GM12878 (cell line): ENCODE data around the gene BBOX1. TPM values are rescaled to one million over a fixed set of nuclear protein-coding genes. Genes with fewer than 3 reads are reported as not detected.

Source experiments
- ATAC-seq: fragments of 200-7000 bp; cut with Tn5 transposase; 3 replicates; pipeline ENCODE4 v1.9.1; 2020; ENCODE audit warnings: mild to moderate bottlenecking, moderate library complexity
- BruUV-seq: library from RNA; stranded (reverse); fragments of 400-500 nt; replicated peaks from 2 replicates; lab custom pipeline; 2021; lab: Mats Ljungman, UMichigan
- CTCF ChIA-PET: fragments of 300-600 bp; sonication (Branson Sonifier 250); formaldehyde crosslinking; extraction: SDS; loops from one replicate; lab custom pipeline; 2021; ENCODE audit warnings: inconsistent platforms; lab: Yijun Ruan, JAX
- POLR2A ChIA-PET: fragments of 350-600 bp; formaldehyde crosslinking; extraction: SDS; loops from one replicate; lab custom pipeline; 2021; ENCODE audit warnings: inconsistent platforms; lab: Charles Lee
- RAD21 ChIA-PET: fragments of 300-600 bp; sonication (Branson Sonifier 250); formaldehyde crosslinking; loops from one replicate; lab custom pipeline; 2023; ENCODE audit warnings: antibody characterized with exemption; ENCODE audit not compliant: unreplicated experiment; lab: Charles Lee
- SMC1A ChIA-PET: fragments of 300-600 bp; sonication (Branson Sonifier 250); formaldehyde crosslinking; loops from one replicate; lab custom pipeline; 2023; ENCODE audit not compliant: unreplicated experiment, uncharacterized antibody; lab: Charles Lee
- DNase-seq: peaks from one replicate; pipeline ENCODE4 v3.0.0-alpha.2; 2011; ENCODE audit warnings: low read depth, low spot score
- FAIRE-seq: peaks from 3 replicates; lab custom pipeline; 2011; peaks lifted over from hg19 to GRCh38; lab: Jason Lieb, UNC
- H2AFZ ChIP-seq: 2 replicates; pipeline ENCODE4 v1.6.0; 2011; ENCODE audit warnings: low read depth, low read length, control low read depth; ENCODE audit not compliant: control insufficient read depth
- H3K27ac ChIP-seq: 2 replicates; pipeline ENCODE4 v1.5.1; 2011; ENCODE audit warnings: control low read depth; ENCODE audit not compliant: control insufficient read depth, insufficient read depth
- H3K27me3 ChIP-seq, 2 experiments: replicated peaks in 1 of 2; 2 replicates each; pipeline versions ENCODE4 v1.6.0 to v1.6.1; 2011; ENCODE audit warnings: low read length in 1 of 2; ENCODE audit not compliant: control insufficient read depth in 2 of 2, insufficient read depth in 2 of 2
- H3K36me3 ChIP-seq, 2 experiments: 2 replicates each; pipeline ENCODE4 v1.5.1; 2011; ENCODE audit warnings: low read length in 1 of 2; ENCODE audit not compliant: control insufficient read depth in 2 of 2, insufficient read depth in 2 of 2
- H3K4me1 ChIP-seq: 2 replicates; pipeline ENCODE4 v1.6.1; 2011; ENCODE audit warnings: mild to moderate bottlenecking, low read length, moderate library complexity, mixed read lengths; ENCODE audit not compliant: control insufficient read depth, insufficient read depth
- H3K4me2 ChIP-seq: 2 replicates; pipeline ENCODE4 v1.6.0; 2011; ENCODE audit warnings: control low read depth; ENCODE audit not compliant: control insufficient read depth, insufficient read depth
- H3K4me3 ChIP-seq: fragments of 200-600 bp; sonication (generic); 2 replicates; pipeline ENCODE4 v1.5.1; 2016
- H3K79me2 ChIP-seq: 2 replicates; pipeline ENCODE4 v1.6.0; 2011; ENCODE audit warnings: low read length; ENCODE audit not compliant: control insufficient read depth, insufficient read depth
- H3K9ac ChIP-seq: 2 replicates; pipeline ENCODE4 v1.8.0; 2011; ENCODE audit warnings: low read length, control low read depth, mixed read lengths; ENCODE audit not compliant: control insufficient read depth, insufficient read depth
- H3K9me3 ChIP-seq: replicated peaks from 3 replicates; pipeline ENCODE4 v1.5.1; 2011; ENCODE audit warnings: mild to moderate bottlenecking, low read length; ENCODE audit not compliant: control insufficient read depth, insufficient read depth
- H4K20me1 ChIP-seq: 2 replicates; pipeline ENCODE4 v1.6.0; 2011; ENCODE audit not compliant: control insufficient read depth, insufficient read depth
- DPF2 ChIP-seq: fragments of 450-650 bp; IDR thresholded peaks from 2 replicates; pipeline ENCODE4 v1.6.1; 2017; ENCODE audit warnings: mild to moderate bottlenecking
- E4F1 ChIP-seq: fragments of 450-650 bp; IDR thresholded peaks from 2 replicates; pipeline ENCODE4 v1.6.1; 2018; ENCODE audit warnings: borderline replicate concordance, mild to moderate bottlenecking; ENCODE audit not compliant: partially characterized antibody
- FOS ChIP-seq: IDR thresholded peaks from 3 replicates; pipeline ENCODE4 v1.6.1; 2011; ENCODE audit warnings: borderline replicate concordance; ENCODE audit not compliant: insufficient read length; ENCODE audit errors: extremely low read depth
- FOXK2 ChIP-seq: fragments of 450-650 bp; IDR thresholded peaks from 2 replicates; pipeline ENCODE4 v1.6.1; 2017; ENCODE audit warnings: mild to moderate bottlenecking, moderate library complexity
- HDAC2 ChIP-seq: fragments of 200-600 bp; sonication (generic); IDR thresholded peaks from 2 replicates; pipeline ENCODE4 v1.6.1; 2017
- HSF1 ChIP-seq: fragments of 150-350 bp; IDR thresholded peaks from 2 replicates; pipeline ENCODE4 v1.6.1; 2014; ENCODE audit warnings: mild to moderate bottlenecking, low read depth, low read length
- POLR2A ChIP-seq: IDR thresholded peaks from 2 replicates; pipeline ENCODE4 v1.6.1; 2011; ENCODE audit warnings: low read depth, mild to moderate bottlenecking, low read length
- ZNF274 ChIP-seq: IDR thresholded peaks from one replicate; pipeline ENCODE4 v1.8.0; 2011; ENCODE audit not compliant: insufficient read length, insufficient read depth
- ZNF592 ChIP-seq: fragments of 450-650 bp; IDR thresholded peaks from 2 replicates; pipeline ENCODE4 v1.6.1; 2017; ENCODE audit warnings: mild to moderate bottlenecking, moderate library complexity
- WGBS: methylation state at CpG from one replicate; pipeline ENCODE4 v1.1.6; 2016; ENCODE audit warnings: low lambda C conversion rate; ENCODE audit not compliant: insufficient replicate concordance, insufficient coverage; ENCODE audit errors: missing lambda C conversion rate; 5-methylcytosine and 5-hydroxymethylcytosine counted together
- in situ Hi-C: fragments of 300-500 bp; cut with MboI; formaldehyde crosslinking; loops from 9 replicates; pipeline ENCODE4 v1.14.3; 2018; ENCODE audit warnings: mixed read lengths
- intact Hi-C: fragments of 100-400 bp; cut with micrococcal nuclease; formaldehyde crosslinking; loops from one replicate; pipeline ENCODE4 v1.14.2; 2022; ENCODE audit not compliant: unreplicated experiment
- polyA plus RNA-seq, 11 experiments: library from polyadenylated mRNA; depleted of rRNA in 4 of 11; unstranded in 6 of 11; stranded (reverse) in 5 of 11; fragments of >200 nt; fragmentation: Nextera tagmentation in 4 of 11; fragmentation: Illumina TruSeq in 1 of 11; extraction: Ambion mirVana in 4 of 11; extraction: Trizol in 1 of 11; gene quantifications; 1 replicate in 1 of 11; 2 replicates in 10 of 11; pipeline versions ENCODE4 v1.2.1 to v1.2.3, GENCODE V29; 2011 to 2016; ENCODE audit warnings: inconsistent platforms in 2 of 11, missing spikeins in 2 of 11, low read depth in 1 of 11
- total RNA-seq, 4 experiments: library from RNA; depleted of rRNA in 3 of 4; stranded (reverse); fragments of >200 nt in 3 of 4; fragmentation: Illumina TruSeq in 1 of 4; extraction: Trizol in 1 of 4; gene quantifications; 2 replicates each; pipeline versions ENCODE4 v1.2.1 to v1.2.3, GENCODE V29; 2013 to 2021
- TF ChIP-seq, protein P1 (sequence below): IDR thresholded peaks from 2 replicates; pipeline ENCODE4 v1.6.1; 2011; ENCODE audit warnings: borderline replicate concordance, low read depth, mild to moderate bottlenecking, moderate library complexity, low read length; ENCODE audit not compliant: insufficient read depth, poor library complexity, severe bottlenecking

The BBOX1 gene
- total and polyA plus RNA-seq, 10 of the 15 experiments (the other 5 are each of a cell fraction or from before 2014, with no cell fraction given): 3.5 TPM; not detected in 9

DNA sequence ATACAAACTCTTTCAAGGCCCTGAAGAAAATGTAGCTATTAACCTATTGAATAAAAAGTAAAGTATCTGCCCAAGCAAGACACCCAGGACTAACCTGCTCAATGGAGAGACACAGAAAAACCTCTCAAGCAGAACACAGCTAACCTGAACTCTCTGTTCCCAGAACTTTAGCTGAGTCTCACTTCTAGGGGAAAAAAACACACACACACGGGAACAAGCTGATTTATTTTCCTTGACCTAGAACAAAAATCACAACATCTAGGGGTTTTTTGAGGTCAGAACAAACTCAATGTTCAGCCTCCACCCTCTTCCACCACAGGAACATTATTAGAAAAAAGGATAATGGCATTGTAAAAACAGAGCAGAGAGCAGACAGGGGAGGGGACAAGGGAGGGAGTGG, 121.6 kb downstream of the BBOX1 start (continued):
- TF ChIP-seq, protein P1, sequence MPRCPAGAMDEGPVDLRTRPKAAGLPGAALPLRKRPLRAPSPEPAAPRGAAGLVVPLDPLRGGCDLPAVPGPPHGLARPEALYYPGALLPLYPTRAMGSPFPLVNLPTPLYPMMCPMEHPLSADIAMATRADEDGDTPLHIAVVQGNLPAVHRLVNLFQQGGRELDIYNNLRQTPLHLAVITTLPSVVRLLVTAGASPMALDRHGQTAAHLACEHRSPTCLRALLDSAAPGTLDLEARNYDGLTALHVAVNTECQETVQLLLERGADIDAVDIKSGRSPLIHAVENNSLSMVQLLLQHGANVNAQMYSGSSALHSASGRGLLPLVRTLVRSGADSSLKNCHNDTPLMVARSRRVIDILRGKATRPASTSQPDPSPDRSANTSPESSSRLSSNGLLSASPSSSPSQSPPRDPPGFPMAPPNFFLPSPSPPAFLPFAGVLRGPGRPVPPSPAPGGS: no peak
- TF ChIP-seq ZNF274: no peak
- TF ChIP-seq DPF2: no peak
- TF ChIP-seq, all 136 proteins: peak for 0

- WGBS: 0% methylated on average over 2 of the region's 2 CpGs
- POLR2A ChIA-PET: no interaction called here
- Histone ChIP-seq H3K79me2 (no peaks in the 10 kb centered on the region), H3K27me3 (no peaks in the 10 kb centered on the region), H3K27ac (no peak overlapping the region), H3K9ac (no peak overlapping the region), H3K9me3 (no peaks in the 10 kb centered on the region), H4K20me1 (no peaks in the 10 kb centered on the region), H2AFZ (no peak overlapping the region), H3K4me2 (no peak overlapping the region), H3K4me3 (no peak overlapping the region), H3K36me3 (no peaks in the 10 kb centered on the region), H3K4me1 (no peaks in the 10 kb centered on the region)
- no peak for ATAC-seq
- no peak for DNase-seq
- RAD21 ChIA-PET: interaction anchor here (0.6 kb wide), 1 partner anchor 11 kb away, joined by 3 read pairs; no protein-coding TSS in a partner anchor
- in situ Hi-C loops (no loop called here), intact Hi-C loops (no loop called here)
- TF ChIP-seq ZNF592: no peak
- TF ChIP-seq FOXK2: no peak
- TF ChIP-seq HSF1: no peak
- TF ChIP-seq FOS: no peak
- TF ChIP-seq HDAC2: no peak
- TF ChIP-seq E4F1: no peak
- TF ChIP-seq POLR2A: no peak
- SMC1A ChIA-PET: no interaction called here
- no TSS peak for BruUV-seq
- CTCF ChIA-PET: no interaction called here
- no peak for FAIRE-seq
Observed at GRCh38 chr11:27166130-27166529, 125.5 kb downstream of the BBOX1 start.
